Mesodermal cell (in vitro differentiated cells): ENCODE results near the gene DMBX1.

Experiments
- H3K27ac ChIP-seq: 2 replicates; pipeline ENCODE4 v1.7.0; 2013; ENCODE audit warnings: mild to moderate bottlenecking, low read depth, low read length, moderate library complexity; ENCODE audit not compliant: severe bottlenecking
- H3K36me3 ChIP-seq: 2 replicates; pipeline ENCODE4 v1.7.1; 2013; ENCODE audit warnings: mild to moderate bottlenecking, low read length, moderate library complexity; ENCODE audit not compliant: control insufficient read depth, insufficient read depth
- H3K4me1 ChIP-seq: one replicate; pipeline ENCODE4 v1.7.1; 2013; ENCODE audit warnings: mild to moderate bottlenecking, low read length; ENCODE audit not compliant: insufficient read depth, control insufficient read depth, poor library complexity, severe bottlenecking
- H3K4me3 ChIP-seq: 2 replicates; pipeline ENCODE4 v1.7.0; 2013; ENCODE audit warnings: low read length, control low read depth, mild to moderate bottlenecking; ENCODE audit not compliant: insufficient read depth, poor library complexity, severe bottlenecking; ENCODE audit errors: extremely low read depth
- H3K9me3 ChIP-seq: 2 replicates; pipeline ENCODE4 v1.7.1; 2013; ENCODE audit warnings: mild to moderate bottlenecking, low read length, moderate library complexity; ENCODE audit not compliant: control insufficient read depth
- WGBS, 2 experiments: methylation state at CpG; one replicate each; pipeline ENCODE4 v1.1.5; 2013; ENCODE audit warnings: missing lambda C conversion rate in 2 of 2; ENCODE audit not compliant: insufficient coverage in 2 of 2; 5-methylcytosine and 5-hydroxymethylcytosine counted together

The DMBX1 gene

GRCh38 chr1:46537651-46538050, 48.0 kb downstream of the DMBX1 start:
- Histone ChIP-seq H3K4me3 (no peak overlapping the region), H3K36me3 (no peaks in the 10 kb centered on the region), H3K27ac (no peak overlapping the region), H3K9me3 (no peaks in the 10 kb centered on the region), H3K4me1 (peaks cover under 1% of the 10 kb centered on the region)
- 66 to 83% methylated on average over 2 of the region's 2 CpGs for WGBS, 2 experiments

- H3K27ac ChIP-seq: no peak overlapping the region
- no peaks in the 10 kb centered on the region for H3K9me3 ChIP-seq
- H3K36me3 ChIP-seq: no peaks in the 10 kb centered on the region
- no peak overlapping the region for H3K4me3 ChIP-seq
- H3K4me1 ChIP-seq: no peaks in the 10 kb centered on the region
- WGBS, 2 experiments: 86% methylated on average over 2 of the region's 2 CpGs; no CpG with 5 or more reads in 1 of the 2 experiments
Measured at GRCh38 chr1:46538147-46538546, 48.5 kb downstream of the DMBX1 start.
